Peyer's patch (tissue), 4 donors: ENCODE results near the gene EFNB3.

Experiments used
- CTCF ChIP-seq, 6 experiments: fragments of 450-650 bp in 4 of 6; fragments of 200-600 bp in 2 of 6; sonication (generic) in 1 of 6; IDR thresholded peaks; one replicate each; pipeline ENCODE4 v1.5.1; 2017 to 2019; ENCODE audit warnings: antibody characterized with exemption in 6 of 6, mild to moderate bottlenecking in 3 of 6, moderate library complexity in 1 of 6
- POLR2A ChIP-seq, 2 donors: fragments of 450-650 bp; IDR thresholded peaks; one replicate each; pipeline ENCODE4 v1.5.1; 2017; ENCODE audit warnings: antibody characterized with exemption in 2 of 2, mild to moderate bottlenecking in 2 of 2, moderate library complexity in 2 of 2

GRCh38 chr17:7704601-7705268, at the start of gene EFNB3:
- TF ChIP-seq POLR2A (IDR thresholded peaks at IDR 0.05) (no peak), CTCF (IDR thresholded peaks at IDR 0.05) (no peak)
